HG03159 (cell line): ENCODE results near the gene GABBR2.
"Not testable (repeated sequence)": the region's sequence is repeated elsewhere in the genome, so short reads cannot be mapped to it uniquely, and the experiment has no call there.

Experiments used
- ATAC-seq: cut with Tn5 transposase; IDR thresholded peaks from one replicate; pipeline ENCODE4 v1.9.1; 2021; ENCODE audit warnings: mild to moderate bottlenecking, moderate library complexity; ENCODE audit not compliant: unreplicated experiment

The GABBR2 gene

DNA sequence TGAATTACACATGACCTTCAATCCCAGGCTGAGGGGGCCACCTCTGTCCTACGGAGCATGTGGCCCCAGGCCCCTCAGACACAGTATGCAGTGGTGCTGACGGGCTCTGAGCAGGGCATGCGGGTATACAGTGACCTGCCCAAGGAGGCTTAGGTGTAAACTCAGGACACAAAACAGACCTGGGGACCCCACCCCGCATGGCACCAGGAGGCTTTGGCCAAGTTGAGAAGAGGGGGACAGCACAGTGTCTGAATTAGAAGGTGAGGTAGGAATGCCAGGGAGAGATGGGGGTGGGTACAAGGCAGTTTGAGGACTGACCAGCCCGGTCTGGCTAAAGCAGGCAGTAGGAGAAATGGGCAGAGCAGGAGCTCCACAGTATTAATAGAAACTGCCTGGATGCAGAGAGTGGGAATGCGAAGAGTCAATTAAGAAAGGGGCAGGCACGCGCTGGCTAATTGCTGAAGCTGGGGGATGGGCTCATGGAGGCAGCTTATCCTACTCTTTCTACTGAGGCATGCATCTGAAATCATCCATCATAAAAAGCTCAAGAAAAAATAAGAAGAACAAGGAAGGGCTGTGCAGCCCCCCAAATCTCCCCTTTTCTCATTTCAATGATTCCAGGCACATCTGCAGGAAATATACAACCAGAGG, 109.0 kb downstream of the GABBR2 start:
- ATAC-seq, result no peak

GRCh38 chr9:98598861-98599260, 109.9 kb downstream of the GABBR2 start:
- no peak for ATAC-seq

DNA sequence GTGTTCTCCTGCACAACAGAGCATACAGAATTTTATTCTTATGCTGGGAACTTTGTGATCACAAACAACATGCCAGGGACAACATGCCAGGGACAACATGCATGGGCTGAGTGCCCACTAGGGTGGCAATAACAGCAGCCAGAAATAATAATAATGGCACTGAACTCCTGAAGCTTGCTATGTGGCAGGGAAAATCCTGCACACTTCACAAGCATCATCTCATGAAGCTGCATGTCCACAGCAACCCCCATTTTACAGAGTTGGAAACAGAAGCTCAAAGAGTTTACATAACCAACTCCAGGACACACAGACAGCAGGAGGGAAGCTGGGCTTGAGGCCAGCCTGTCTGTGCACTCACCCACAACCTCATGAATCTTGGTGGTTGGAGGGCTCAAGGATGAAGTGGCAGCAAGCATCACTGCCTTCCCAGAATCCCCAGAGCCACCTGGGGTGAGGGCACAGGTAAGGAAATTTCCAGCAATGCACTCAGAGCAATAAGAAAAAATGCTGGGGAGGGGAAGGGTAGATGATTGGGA, 111.4 kb downstream of the GABBR2 start:
- ATAC-seq, result no peak

DNA sequence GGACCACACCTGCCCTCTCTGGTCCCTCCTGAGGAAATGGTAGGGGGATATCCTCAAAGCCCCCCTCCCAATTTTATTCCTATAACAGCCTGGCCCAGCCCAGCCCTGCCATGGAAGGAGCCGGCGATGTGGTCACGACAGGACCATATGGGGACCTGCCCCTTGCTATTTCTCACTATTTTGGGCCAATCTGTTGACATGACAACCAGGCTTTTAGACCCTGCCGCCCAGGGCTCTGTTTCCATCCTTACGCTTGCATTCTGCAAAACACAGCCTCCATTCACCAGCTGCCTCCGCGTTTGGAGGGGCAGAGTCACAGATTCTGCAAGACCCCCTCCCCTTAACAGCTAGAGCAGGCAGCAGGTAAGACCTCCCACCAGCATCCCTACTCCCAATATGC, 112.2 kb downstream of the GABBR2 start:
- no peak for ATAC-seq

DNA sequence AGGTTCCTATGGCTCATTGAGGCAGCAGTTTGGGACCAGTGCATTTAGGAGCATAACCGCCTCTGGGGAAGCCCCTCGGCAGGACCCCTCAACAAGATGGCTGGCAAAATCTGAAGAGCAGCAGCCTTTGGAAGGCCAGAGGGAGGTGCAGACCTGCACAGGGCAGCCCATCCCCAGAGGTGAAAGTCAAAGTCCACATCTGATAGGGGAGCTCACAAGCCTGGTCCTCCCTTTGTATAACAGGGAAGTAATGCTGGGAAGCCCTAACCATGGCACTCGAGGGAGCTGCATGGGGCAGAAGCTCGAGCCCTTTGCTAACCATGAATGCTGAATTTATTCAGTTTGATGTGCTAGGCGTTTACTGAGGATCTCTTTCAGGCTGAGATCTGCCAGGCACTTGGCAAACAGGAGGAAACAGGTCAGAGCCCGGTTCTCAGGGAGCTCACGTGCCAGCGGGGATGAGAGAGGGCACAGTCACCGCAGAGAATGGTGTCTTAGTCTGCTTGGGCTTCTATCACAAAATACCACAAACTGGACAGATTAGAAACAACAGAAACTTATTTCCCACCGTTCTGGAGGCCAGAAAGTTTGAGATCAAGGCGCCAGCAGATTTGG, 114.1 kb downstream of the GABBR2 start:
- no peak for ATAC-seq

- ATAC-seq, result no peak
Measured at GRCh38 chr9:98593354-98594253, 115.1 kb downstream of the GABBR2 start.

DNA sequence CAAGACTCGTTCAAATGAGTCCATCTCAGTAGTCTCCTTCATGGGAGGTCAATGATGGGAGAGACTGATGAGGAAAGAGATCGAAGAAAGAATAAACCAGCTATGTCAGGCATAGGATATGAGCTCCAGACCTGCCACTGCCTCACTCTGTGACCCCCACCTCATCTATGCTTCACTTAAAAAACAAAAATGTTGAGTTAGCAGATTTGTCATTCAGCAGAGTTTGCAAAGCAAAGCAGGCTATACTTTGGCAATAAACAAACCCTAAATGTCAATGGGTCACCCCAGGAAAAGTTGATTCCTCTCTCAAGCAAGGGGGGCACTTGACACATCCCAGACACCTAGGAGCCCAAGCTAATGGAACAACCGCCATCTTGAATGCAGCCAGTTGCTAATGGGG, 117.0 kb downstream of the GABBR2 start:
- ATAC-seq, result no peak

DNA sequence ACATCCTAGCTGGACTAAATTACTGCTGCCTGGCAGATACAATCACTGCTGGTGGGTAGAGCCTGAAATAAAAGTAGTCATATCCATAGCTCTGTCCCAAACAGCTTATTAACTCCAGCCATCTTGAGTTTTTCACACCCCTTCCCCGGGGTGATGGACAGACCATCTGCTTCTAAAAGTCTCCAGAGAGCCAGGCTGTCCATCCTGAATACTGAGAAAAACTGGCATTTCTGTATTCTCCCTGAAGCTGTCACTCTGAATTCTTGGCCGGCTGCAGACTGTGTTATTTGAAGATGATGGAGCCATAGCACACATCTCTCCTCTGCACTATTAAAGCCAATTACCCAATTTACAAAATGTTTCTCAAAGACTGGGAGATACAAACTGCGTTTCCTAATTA, 118.6 kb downstream of the GABBR2 start:
- no peak for ATAC-seq

DNA sequence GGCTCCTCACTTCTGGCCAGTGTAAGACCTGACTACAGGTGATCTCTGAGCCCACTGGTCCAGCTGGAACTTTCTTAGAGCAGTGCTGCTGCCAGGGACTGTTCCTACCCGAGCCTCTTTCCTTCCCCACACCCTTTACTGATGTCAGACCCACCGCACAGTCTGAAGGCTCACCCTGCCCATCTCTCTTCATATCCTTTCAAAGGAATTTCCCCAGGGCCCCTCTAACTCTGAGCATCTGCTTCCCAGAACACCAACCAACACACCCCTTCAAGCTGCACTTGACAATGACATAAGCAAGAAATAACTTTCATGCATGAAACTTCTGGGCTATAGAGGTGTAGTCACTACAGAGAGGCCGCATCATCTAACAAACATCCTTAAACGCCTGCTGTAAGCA, 119.6 kb downstream of the GABBR2 start:
- ATAC-seq, result no peak

DNA sequence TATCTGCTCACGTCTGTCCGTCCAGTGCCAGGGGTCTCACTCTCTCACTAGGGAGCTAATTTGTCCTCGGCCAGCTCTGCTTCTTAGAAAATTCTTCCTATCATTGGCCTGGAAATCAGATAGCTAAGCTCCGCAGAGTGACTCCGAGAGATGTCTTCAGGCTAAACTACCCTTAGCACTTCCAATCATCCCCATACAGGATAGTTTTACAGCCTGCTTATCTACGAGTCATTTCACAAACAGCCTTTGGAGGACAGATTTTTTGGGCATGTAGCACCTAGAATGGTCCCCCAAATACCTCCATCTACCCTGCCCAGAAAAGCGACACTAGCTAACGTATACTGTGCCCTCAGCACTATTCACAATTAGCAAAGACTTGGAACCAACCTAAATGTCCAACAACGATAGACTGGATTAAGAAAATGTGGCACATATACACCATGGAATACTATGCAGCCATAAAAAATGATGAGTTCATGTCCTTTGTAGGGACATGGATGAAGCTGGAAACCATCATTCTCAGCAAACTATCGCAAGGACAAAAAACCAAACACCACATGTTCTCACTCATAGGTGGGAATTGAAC, 123.8 kb downstream of the GABBR2 start:
- ATAC-seq, result not testable (repeated sequence)

DNA sequence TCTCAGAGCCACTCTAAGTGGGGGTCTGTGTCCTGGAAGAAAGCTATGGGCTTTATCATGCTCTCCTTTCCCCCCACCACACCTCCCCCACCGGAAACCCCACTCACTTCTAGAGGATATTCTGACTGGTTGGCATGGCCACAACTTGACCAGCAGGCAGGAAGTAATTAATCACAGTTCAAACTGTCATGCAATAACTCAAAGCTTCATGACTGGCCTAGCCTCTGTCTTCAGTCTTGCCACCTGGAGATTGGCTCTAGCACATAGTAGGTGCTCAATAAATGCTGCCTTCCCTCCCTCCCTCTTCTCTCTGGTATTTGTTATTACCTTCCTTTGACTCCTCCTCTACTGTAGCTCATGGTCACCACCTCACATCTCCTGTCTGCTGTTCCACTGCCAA, 124.7 kb downstream of the GABBR2 start:
- no peak for ATAC-seq

GRCh38 chr9:98583417-98583816, 125.3 kb downstream of the GABBR2 start:
- ATAC-seq, result no peak

DNA sequence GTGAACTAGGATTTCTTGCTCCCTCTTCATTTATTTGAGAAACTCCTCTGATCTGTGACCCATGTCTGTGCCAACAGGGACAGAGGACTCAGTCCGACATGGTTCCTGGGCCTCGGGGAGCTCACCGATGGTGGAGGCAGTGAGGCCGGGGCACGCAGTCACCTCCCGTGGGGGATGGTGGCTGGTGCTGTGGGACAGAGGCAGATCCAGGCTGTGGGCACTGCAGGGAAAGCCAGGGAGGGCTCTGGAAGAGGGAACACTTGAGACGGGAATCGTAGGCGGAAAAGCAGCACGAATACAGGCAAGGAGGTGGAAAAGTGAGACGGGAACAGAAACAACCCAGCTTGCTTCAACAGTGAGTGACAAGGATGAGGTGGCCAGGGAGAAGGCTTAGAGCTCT, 127.8 kb downstream of the GABBR2 start:
- no peak for ATAC-seq

- ATAC-seq, result no peak
Measured at GRCh38 chr9:98579700-98580099, 129.0 kb downstream of the GABBR2 start.

DNA sequence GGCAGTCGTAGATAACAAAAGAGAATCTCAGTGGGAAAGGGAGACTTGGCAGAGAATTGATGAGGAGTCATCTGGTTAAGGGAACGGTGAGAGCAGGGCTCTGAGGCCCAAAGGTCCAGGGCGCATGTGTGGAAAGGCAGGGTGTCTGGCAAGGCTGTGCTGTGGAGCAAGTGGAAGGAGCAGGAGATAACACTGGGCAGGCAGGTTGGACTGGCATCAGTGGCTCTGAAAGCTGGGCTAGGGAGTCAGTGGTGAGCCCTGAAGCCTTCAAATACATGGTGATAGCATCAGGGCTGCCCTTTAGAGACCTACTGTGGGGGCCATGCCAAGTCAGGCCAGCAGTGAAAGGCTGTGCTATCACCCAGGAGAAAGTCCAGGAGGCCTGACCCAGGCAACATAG, 131.3 kb downstream of the GABBR2 start:
- ATAC-seq, result no peak

- no peak for ATAC-seq
Measured at GRCh38 chr9:98576859-98577258, 131.9 kb downstream of the GABBR2 start.

GRCh38 chr9:98576354-98576753, 132.4 kb downstream of the GABBR2 start:
- no peak for ATAC-seq

DNA sequence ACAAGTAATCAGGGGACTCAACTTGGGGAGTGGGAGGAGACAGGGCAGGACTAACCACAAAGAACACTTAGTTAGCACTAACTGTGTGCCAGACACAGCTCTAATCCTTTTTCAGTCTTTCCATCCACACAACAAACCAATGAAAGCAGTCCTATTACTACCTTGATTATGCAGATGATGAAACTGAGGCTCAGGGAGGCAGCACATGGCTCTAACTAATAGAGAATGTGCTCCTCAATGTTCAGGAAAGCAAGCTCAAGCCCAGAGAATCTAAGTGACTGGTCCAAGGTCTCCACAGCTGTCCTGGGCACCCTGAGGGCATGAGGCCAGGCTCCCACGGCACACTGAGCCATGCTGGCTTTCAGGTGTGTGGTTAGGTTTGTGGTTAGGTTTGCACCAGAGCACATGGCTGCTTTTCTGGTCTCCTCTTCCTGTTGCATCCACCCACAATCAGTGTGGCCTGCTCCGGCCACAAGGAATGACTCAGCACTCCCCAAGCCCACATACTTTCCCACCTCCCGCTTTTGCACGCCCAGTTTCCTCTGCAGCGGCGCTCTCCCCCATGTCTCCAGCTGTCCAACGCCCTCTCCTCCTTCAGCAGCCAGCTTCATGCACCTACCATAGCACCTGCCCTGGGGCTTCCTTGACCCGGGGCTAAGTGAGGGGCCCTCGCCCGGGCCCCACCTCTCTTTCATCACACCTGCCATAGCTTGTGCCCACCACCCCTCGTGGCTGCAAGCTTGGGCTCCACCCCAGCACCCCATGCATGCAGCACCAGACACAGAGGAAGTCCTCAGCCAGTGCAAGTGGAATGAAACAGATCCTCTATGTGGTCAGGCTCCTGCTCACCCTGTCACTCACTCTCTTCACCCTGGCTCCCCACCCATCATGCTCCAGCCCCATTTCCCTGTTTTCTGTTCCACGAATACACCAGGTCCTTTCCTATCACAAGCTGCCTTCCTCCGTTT, 133.1 kb downstream of the GABBR2 start:
- ATAC-seq, result peak; percentile 76

DNA sequence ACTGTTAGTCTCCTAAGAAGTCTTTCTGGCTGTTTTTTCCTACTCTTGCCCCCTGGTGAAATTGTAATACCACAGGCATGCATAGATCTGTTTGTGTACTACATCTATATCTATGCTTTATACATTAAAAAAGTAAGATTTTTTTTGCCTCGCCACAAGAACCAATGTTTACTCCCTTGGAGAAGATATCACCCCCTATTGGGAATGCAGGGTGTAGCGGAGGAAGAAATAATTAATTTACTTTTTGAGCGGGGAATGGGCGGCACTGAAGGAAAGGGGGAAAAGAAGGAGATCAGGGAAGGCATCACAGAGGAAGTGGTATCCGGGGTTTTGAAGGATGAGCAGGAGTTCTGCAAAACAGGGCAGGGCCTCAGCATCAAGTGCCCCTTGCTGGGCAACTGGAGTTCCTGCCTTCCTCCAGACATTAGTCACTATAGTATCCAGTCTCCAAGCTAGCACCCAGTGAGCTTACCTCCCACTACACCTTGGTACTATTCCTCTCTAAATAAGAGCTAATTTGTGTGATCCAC, 134.9 kb downstream of the GABBR2 start:
- no peak for ATAC-seq

GRCh38 chr9:98572796-98573195, 135.9 kb downstream of the GABBR2 start:
- ATAC-seq, result no peak
